ENCODE results near the gene BPGM. TPM values are rescaled to one million over a fixed set of nuclear protein-coding genes. Genes with fewer than 3 reads are reported as not detected.

BPGM gene
- total RNA-seq, 1 experiment from 2014 or later: 32.5 TPM

DNA sequence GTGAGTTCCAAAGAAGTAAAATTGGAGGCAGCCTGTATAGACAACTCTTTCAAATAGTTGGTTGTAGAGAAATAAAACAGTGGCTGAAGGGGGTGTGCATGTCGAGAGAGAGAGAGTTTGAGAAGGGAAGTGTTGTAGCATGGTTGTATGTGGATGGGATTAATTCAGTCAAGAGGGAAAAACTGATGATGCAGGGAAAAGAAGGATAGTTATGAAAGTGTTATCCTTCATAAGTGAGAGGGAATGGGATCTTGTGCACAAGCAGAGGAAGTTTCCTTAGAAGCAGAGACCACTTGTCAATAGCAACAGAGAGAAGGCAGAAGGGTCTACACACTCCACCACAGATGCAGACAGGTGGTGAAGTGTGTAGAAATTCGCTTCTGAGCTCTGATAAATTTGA, 30.0 kb upstream of the BPGM start:
- no TSS peak for BruUV-seq (replicated peaks)
- H3K4me3 Mint-ChIP-seq (ENCODE audit: low read depth, unreplicated experiment): no peak overlapping the region
- CTCF ChIA-PET: no interaction called here
- DNase-seq: no peak
- TF ChIP-seq, protein P1, sequence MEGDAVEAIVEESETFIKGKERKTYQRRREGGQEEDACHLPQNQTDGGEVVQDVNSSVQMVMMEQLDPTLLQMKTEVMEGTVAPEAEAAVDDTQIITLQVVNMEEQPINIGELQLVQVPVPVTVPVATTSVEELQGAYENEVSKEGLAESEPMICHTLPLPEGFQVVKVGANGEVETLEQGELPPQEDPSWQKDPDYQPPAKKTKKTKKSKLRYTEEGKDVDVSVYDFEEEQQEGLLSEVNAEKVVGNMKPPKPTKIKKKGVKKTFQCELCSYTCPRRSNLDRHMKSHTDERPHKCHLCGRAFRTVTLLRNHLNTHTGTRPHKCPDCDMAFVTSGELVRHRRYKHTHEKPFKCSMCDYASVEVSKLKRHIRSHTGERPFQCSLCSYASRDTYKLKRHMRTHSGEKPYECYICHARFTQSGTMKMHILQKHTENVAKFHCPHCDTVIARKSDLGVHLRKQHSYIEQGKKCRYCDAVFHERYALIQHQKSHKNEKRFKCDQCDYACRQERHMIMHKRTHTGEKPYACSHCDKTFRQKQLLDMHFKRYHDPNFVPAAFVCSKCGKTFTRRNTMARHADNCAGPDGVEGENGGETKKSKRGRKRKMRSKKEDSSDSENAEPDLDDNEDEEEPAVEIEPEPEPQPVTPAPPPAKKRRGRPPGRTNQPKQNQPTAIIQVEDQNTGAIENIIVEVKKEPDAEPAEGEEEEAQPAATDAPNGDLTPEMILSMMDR (IDR thresholded peaks at IDR 0.05; ENCODE audit: unreplicated experiment): no peak
- H3K27ac Mint-ChIP-seq (ENCODE audit: unreplicated experiment): no peak overlapping the region
- peaks cover 3% of the 10 kb centered on the region for H3K9me3 Mint-ChIP-seq (ENCODE audit: low read depth, unreplicated experiment)
- peaks cover 36% of the 10 kb centered on the region for H3K27me3 Mint-ChIP-seq (ENCODE audit: unreplicated experiment)
- no peaks in the 10 kb centered on the region for H3K36me3 Mint-ChIP-seq (ENCODE audit: insufficient read depth, unreplicated experiment)
- intact Hi-C loops (cut with micrococcal nuclease; ENCODE audit: unreplicated experiment): no loop called here
- peaks cover 12% of the 10 kb centered on the region for H3K4me1 Mint-ChIP-seq (ENCODE audit: low read depth, unreplicated experiment)

DNA sequence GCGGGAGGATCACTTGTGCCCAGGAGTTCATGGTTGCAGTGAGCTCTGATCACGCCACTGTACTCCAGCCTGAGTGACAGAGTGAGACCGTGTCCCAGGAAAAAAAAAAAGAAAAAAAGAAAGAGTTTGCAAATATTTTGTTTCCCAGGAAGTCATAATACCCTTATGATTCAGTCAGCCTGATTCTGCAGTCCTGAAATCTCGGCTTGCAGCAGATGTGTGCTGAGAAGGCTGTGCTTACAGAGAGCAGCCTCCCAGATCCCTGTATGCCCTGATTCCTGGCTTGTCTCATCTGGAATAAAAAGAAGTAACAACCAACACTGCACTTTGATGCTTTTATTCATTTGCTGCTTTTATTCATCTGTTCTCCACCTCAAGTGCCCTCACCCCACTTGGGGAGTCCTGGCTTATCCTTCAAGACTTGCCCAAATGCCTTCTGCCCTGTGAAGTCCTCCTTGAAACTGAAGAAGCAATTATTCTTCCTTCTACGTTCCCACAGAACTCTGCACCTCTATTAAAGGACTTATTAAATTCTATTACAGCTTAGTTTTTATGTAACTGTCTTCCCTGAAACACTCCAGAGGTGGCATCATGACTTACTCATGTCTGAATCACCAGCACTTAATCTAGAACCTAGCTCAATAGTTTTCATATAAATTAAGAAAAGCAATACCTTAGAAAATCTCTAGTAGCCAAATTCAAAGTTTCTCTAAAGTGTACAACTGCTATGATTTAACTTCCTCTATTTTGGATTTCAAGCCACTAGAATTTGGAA, 27.7 kb upstream of the BPGM start:
- peaks cover 5% of the 10 kb centered on the region for H3K4me1 Mint-ChIP-seq (ENCODE audit: low read depth, unreplicated experiment)
- DNase-seq: no peak
- no peak overlapping the region for H3K4me3 Mint-ChIP-seq (ENCODE audit: low read depth, unreplicated experiment)
- peaks cover 55% of the 10 kb centered on the region for H3K27me3 Mint-ChIP-seq (ENCODE audit: unreplicated experiment)
- CTCF ChIA-PET: interaction anchor here (0.5 kb wide), 1 partner anchor 189 kb away, joined by 3 read pairs; no protein-coding TSS in a partner anchor
- BruUV-seq (replicated peaks): no TSS peak
- TF ChIP-seq, protein P1 (IDR thresholded peaks at IDR 0.05; ENCODE audit: unreplicated experiment): no peak
- H3K27ac Mint-ChIP-seq (ENCODE audit: unreplicated experiment): no peak overlapping the region
- intact Hi-C loops (cut with micrococcal nuclease; ENCODE audit: unreplicated experiment): no loop called here
- peaks cover 3% of the 10 kb centered on the region for H3K9me3 Mint-ChIP-seq (ENCODE audit: low read depth, unreplicated experiment)
- no peaks in the 10 kb centered on the region for H3K36me3 Mint-ChIP-seq (ENCODE audit: insufficient read depth, unreplicated experiment)

DNA sequence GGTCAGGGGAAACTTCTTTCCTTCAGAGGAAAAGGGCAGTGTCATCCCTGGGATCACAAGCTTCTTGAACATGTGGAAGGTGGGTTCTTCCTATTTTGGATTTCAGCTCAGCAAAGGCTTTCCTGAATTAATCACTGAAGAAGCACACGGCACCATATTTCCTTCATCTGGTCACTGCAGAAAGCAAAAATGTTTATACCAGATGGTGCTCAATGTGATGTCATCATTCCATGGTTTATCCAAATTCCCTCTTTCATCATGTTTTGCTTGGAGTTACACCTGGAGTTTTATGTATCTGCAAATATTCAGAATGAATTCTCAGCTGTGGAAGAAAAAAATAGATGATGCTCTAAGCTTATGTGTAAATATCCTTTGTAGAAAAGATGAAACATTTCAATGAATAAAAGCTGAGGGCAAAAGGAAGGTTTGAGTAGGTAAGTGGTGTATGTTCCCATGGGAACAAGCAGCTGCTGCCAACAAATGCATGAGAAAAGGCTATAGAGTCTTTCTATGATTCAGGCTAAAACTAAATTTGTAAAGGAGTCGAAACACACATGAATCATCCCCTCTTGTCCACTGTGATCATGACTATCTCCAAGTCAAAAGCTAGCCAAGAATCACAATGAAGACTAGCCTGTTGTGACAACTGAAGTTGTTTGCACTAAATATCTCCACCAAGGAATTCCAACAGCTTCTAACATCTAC, 26.9 kb upstream of the BPGM start:
- CTCF ChIA-PET: interaction anchor here (0.5 kb wide), 1 partner anchor 188 kb away, joined by 3 read pairs; no protein-coding TSS in a partner anchor
- Mint-ChIP-seq H3K4me3 (ENCODE audit: low read depth, unreplicated experiment) (no peak overlapping the region), H3K27me3 (ENCODE audit: unreplicated experiment) (peaks cover 57% of the 10 kb centered on the region), H3K4me1 (ENCODE audit: low read depth, unreplicated experiment) (no peaks in the 10 kb centered on the region), H3K9me3 (ENCODE audit: low read depth, unreplicated experiment) (peaks cover 3% of the 10 kb centered on the region), H3K36me3 (ENCODE audit: insufficient read depth, unreplicated experiment) (no peaks in the 10 kb centered on the region), H3K27ac (ENCODE audit: unreplicated experiment) (no peak overlapping the region)
- no TSS peak for BruUV-seq (replicated peaks)
- no peak for DNase-seq
- intact Hi-C loops (cut with micrococcal nuclease; ENCODE audit: unreplicated experiment): no loop called here
- TF ChIP-seq, protein P1 (IDR thresholded peaks at IDR 0.05; ENCODE audit: unreplicated experiment): no peak

DNA sequence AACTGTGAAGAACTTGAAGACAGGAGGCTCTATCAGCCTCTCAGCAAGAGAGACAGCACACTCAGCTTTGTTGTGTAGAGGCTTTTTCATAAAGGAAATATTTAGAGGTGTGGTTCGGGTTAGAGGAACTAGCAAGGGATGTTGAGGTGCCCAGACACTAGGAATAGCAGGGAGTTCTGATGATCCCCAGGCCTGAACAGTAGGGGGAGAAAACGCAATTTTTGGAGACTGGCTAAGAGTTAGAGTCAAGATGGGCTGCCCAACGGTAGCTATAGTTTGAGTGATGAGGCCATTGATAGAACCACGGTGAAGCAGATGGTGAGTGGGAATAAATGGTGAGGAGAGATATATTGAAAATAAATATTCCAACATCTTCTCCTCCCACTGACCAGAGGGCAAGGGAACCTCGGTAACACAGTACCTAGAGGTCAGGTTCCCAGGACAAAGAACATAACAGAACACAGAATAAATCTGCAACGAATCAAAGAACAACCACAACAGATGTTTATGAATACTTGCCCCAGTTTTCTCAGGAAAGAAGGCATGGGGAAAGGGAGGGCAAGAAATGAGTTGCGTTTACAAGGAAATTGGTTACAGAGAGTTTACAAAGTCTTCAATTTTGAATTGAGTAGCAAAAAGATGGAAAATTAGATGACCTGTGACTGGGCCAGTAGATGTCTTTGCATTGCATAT, 24.2 kb upstream of the BPGM start:
- CTCF ChIA-PET: no interaction called here
- no TSS peak for BruUV-seq (replicated peaks)
- H3K27me3 Mint-ChIP-seq (ENCODE audit: unreplicated experiment): peaks cover 58% of the 10 kb centered on the region
- no peak for DNase-seq
- intact Hi-C loops (cut with micrococcal nuclease; ENCODE audit: unreplicated experiment): no loop called here
- no peaks in the 10 kb centered on the region for H3K4me1 Mint-ChIP-seq (ENCODE audit: low read depth, unreplicated experiment)
- no peaks in the 10 kb centered on the region for H3K36me3 Mint-ChIP-seq (ENCODE audit: insufficient read depth, unreplicated experiment)
- TF ChIP-seq, protein P1 (IDR thresholded peaks at IDR 0.05; ENCODE audit: unreplicated experiment): no peak
- H3K9me3 Mint-ChIP-seq (ENCODE audit: low read depth, unreplicated experiment): no peaks in the 10 kb centered on the region
- H3K27ac Mint-ChIP-seq (ENCODE audit: unreplicated experiment): no peak overlapping the region
- H3K4me3 Mint-ChIP-seq (ENCODE audit: low read depth, unreplicated experiment): no peak overlapping the region

Measured in Calu3 (cell line).